ENCODE measurements around the gene SPECC1L. TPM values are rescaled to one million over a fixed set of nuclear protein-coding genes. Genes with fewer than 3 reads are reported as not detected.
A peak's percentile ranks its signal among the peaks of the same experiment; 100 is the strongest.

SPECC1L gene
- total RNA-seq, 1 donor from 2014 or later: 173 TPM

DNA sequence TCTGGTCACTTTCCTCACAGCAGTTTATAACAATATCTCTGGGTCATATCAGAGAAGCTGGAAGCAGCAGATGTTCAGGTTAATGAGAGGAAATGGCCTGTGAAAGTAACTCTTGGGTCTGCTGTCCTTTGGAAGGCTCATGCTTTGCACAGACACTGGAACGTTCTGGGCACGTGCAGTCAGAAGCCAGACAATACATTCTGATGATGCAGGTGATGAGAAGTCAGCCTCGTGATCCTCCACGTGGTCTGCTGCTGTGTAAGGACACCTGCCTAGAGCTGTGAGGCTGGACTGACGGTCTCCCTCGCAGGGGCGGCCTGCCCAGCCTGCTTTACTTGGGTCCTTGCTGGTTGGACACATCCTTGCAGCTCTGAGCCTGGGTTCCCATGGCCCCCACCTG lies 138.0 kb downstream of the SPECC1L start:
- H3K36me3 Mint-ChIP-seq (ENCODE audit: unreplicated experiment): peaks cover 12% of the 10 kb centered on the region

GRCh38 chr22:24409707-24410106 lies 139.1 kb downstream of the SPECC1L start:
- peaks cover under 1% of the 10 kb centered on the region for H3K36me3 Mint-ChIP-seq (ENCODE audit: unreplicated experiment)
- TF ChIP-seq, protein P1, sequence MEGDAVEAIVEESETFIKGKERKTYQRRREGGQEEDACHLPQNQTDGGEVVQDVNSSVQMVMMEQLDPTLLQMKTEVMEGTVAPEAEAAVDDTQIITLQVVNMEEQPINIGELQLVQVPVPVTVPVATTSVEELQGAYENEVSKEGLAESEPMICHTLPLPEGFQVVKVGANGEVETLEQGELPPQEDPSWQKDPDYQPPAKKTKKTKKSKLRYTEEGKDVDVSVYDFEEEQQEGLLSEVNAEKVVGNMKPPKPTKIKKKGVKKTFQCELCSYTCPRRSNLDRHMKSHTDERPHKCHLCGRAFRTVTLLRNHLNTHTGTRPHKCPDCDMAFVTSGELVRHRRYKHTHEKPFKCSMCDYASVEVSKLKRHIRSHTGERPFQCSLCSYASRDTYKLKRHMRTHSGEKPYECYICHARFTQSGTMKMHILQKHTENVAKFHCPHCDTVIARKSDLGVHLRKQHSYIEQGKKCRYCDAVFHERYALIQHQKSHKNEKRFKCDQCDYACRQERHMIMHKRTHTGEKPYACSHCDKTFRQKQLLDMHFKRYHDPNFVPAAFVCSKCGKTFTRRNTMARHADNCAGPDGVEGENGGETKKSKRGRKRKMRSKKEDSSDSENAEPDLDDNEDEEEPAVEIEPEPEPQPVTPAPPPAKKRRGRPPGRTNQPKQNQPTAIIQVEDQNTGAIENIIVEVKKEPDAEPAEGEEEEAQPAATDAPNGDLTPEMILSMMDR (IDR thresholded peaks at IDR 0.05; ENCODE audit: partially characterized antibody, unreplicated experiment): no peak
- peaks cover 22% of the 10 kb centered on the region for H3K4me1 Mint-ChIP-seq (ENCODE audit: low read depth, unreplicated experiment)

More for the DNA sequence above, 138.0 kb downstream of the SPECC1L start:
- no peak overlapping the region for H3K27ac Mint-ChIP-seq (ENCODE audit: unreplicated experiment)
- H3K9me3 Mint-ChIP-seq (ENCODE audit: unreplicated experiment): peaks cover 19% of the 10 kb centered on the region
- H3K4me1 Mint-ChIP-seq (ENCODE audit: low read depth, unreplicated experiment): peaks cover 19% of the 10 kb centered on the region
- no peak overlapping the region for H3K4me3 Mint-ChIP-seq (ENCODE audit: unreplicated experiment)
- TF ChIP-seq, protein P1 (IDR thresholded peaks at IDR 0.05; ENCODE audit: partially characterized antibody, unreplicated experiment): no peak
- H3K27me3 Mint-ChIP-seq (ENCODE audit: unreplicated experiment): peaks cover 9% of the 10 kb centered on the region
- DNase-seq: no peak

DNA sequence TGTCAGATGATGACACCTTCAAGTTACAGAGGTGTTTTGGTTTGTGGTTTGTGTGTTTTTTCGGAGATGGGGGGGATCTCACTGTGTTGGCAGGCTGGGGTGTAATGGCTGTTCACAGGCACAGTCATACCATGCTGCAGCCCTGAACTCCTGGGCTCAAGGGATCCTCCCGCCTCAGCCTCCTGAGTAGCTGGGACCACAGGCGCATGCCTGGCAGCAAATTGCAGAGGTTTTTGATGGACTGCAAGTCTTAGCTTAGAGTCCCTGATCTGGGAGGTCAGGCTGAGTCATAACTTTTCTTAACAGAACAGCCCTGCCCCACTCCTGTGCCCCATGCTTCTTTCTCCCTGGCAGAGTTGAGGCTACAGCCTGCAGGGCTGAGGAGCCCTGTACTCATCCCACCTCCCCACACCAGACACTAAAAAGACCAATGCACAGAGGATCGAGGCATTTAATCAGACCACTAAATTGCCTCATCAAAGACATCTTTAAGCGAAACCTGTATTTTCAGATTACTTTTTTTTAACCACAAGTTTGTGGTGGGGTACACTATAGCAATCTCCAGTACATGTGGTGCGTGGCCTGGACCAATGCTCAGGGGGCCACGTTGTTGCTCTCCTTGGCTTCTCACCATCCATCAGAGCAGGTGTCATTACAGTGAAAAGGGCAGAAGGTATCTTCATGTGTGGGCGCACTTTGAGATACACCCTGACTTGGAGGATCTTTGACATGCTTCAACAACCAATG lies 139.7 kb downstream of the SPECC1L start:
- peaks cover 16% of the 10 kb centered on the region for H3K9me3 Mint-ChIP-seq (ENCODE audit: unreplicated experiment)
- H3K4me3 Mint-ChIP-seq (ENCODE audit: unreplicated experiment): no peak overlapping the region
- no peak for DNase-seq
- H3K4me1 Mint-ChIP-seq (ENCODE audit: low read depth, unreplicated experiment): peaks cover 24% of the 10 kb centered on the region
- TF ChIP-seq, protein P1 (IDR thresholded peaks at IDR 0.05; ENCODE audit: partially characterized antibody, unreplicated experiment): no peak
- H3K27me3 Mint-ChIP-seq (ENCODE audit: unreplicated experiment): peaks cover 8% of the 10 kb centered on the region
- peak overlapping the region; percentile 82 for H3K27ac Mint-ChIP-seq (ENCODE audit: unreplicated experiment)
- no peaks in the 10 kb centered on the region for H3K36me3 Mint-ChIP-seq (ENCODE audit: unreplicated experiment)

More at GRCh38 chr22:24409707-24410106, 139.1 kb downstream of the SPECC1L start:
- DNase-seq: no peak
- no peak overlapping the region for H3K27ac Mint-ChIP-seq (ENCODE audit: unreplicated experiment)
- H3K4me3 Mint-ChIP-seq (ENCODE audit: unreplicated experiment): no peak overlapping the region
- H3K27me3 Mint-ChIP-seq (ENCODE audit: unreplicated experiment): peaks cover 7% of the 10 kb centered on the region
- peaks cover 16% of the 10 kb centered on the region for H3K9me3 Mint-ChIP-seq (ENCODE audit: unreplicated experiment)

- no peak overlapping the region for H3K4me3 Mint-ChIP-seq (ENCODE audit: unreplicated experiment)
- peaks cover 28% of the 10 kb centered on the region for H3K4me1 Mint-ChIP-seq (ENCODE audit: low read depth, unreplicated experiment)
- peaks cover 22% of the 10 kb centered on the region for H3K9me3 Mint-ChIP-seq (ENCODE audit: unreplicated experiment)
- H3K36me3 Mint-ChIP-seq (ENCODE audit: unreplicated experiment): no peaks in the 10 kb centered on the region
- TF ChIP-seq, protein P1 (IDR thresholded peaks at IDR 0.05; ENCODE audit: partially characterized antibody, unreplicated experiment): no peak
- H3K27me3 Mint-ChIP-seq (ENCODE audit: unreplicated experiment): peaks cover 13% of the 10 kb centered on the region
- DNase-seq: no peak
- no peak overlapping the region for H3K27ac Mint-ChIP-seq (ENCODE audit: unreplicated experiment)
These were observed 140.8 kb downstream of the SPECC1L start for GRCh38 chr22:24411256-24412004.

DNA sequence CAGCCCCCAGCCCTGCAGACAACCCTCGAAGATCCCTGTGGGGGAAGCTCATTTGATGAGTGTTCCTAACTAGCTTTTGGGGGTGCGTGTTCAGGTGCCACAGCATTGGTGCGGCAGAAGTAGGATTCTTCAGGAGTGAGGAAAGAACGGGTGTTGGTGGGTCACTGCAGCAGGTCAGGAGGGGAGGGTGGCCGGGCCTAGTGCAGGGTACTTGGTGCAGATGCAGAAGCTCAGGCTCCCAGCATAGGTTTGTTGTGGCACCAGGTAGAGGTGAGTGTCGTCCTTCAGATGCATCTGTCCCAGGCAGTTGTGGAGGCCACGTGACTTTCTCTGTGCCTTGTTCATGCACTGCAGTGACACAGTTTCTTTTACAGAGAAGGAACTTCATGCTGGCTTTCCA lies 141.6 kb downstream of the SPECC1L start:
- Mint-ChIP-seq H3K27me3 (ENCODE audit: unreplicated experiment) (peaks cover 14% of the 10 kb centered on the region), H3K9me3 (ENCODE audit: unreplicated experiment) (peaks cover 27% of the 10 kb centered on the region), H3K27ac (ENCODE audit: unreplicated experiment) (peak overlapping the region; percentile 38), H3K4me3 (ENCODE audit: unreplicated experiment) (no peak overlapping the region), H3K4me1 (ENCODE audit: low read depth, unreplicated experiment) (peaks cover 35% of the 10 kb centered on the region), H3K36me3 (ENCODE audit: unreplicated experiment) (no peaks in the 10 kb centered on the region)
- TF ChIP-seq, protein P1 (IDR thresholded peaks at IDR 0.05; ENCODE audit: partially characterized antibody, unreplicated experiment): no peak
- no peak for DNase-seq

Data from glutamatergic neuron (in vitro differentiated cells).